ENCODE measurements around the gene RDM1.
"Not testable (repeated sequence)": the region's sequence is repeated elsewhere in the genome, so short reads cannot be mapped to it uniquely, and the experiment has no call there.

Gene RDM1

GRCh38 chr17:35942588-35943186, 12.1 kb upstream of the RDM1 start:
- Histone ChIP-seq H3K4me3 (replicated peaks; ENCODE audit: insufficient read depth, low read length) (no peak overlapping the region), H3K27ac (replicated peaks) (no peak overlapping the region), H3K27me3 (ENCODE audit: insufficient read depth, poor library complexity, severe bottlenecking) (no peaks in the 10 kb centered on the region)
- DNase-seq (ENCODE audit: low read depth in 1 of 2, low spot score in 1 of 2) = no peak
- TF ChIP-seq POLR2AphosphoS5 (IDR thresholded peaks at IDR 0.05; ENCODE audit: low read depth) (no peak), SPI1 (IDR thresholded peaks at IDR 0.05; ENCODE audit: borderline replicate concordance, low read depth) (no peak), GABPA (IDR thresholded peaks at IDR 0.05; ENCODE audit: low read depth) (no peak), CTCF (IDR thresholded peaks at IDR 0.05; ENCODE audit: insufficient read depth, low read length) (no peak), REST (IDR thresholded peaks at IDR 0.05; ENCODE audit: insufficient replicate concordance, low read depth) (no peak)

- not testable (repeated sequence) for H3K27me3 ChIP-seq (ENCODE audit: insufficient read depth, poor library complexity, severe bottlenecking); H3K4me3 ChIP-seq (replicated peaks; ENCODE audit: insufficient read depth, low read length); H3K27ac ChIP-seq (replicated peaks); DNase-seq (ENCODE audit: low read depth in 1 of 2, low spot score in 1 of 2)
Observed at GRCh38 chr17:35938492-35938891, 7.9 kb upstream of the RDM1 start.

- no peaks in the 10 kb centered on the region for H3K27me3 ChIP-seq (ENCODE audit: insufficient read depth, poor library complexity, severe bottlenecking)
- no peak overlapping the region for H3K27ac ChIP-seq (replicated peaks)
- no peak for DNase-seq (ENCODE audit: low read depth in 1 of 2, low spot score in 1 of 2)
- TF ChIP-seq GABPA (IDR thresholded peaks at IDR 0.05; ENCODE audit: low read depth) = no peak
- TF ChIP-seq REST (IDR thresholded peaks at IDR 0.05; ENCODE audit: insufficient replicate concordance, low read depth) = no peak
- TF ChIP-seq POLR2AphosphoS5 (IDR thresholded peaks at IDR 0.05; ENCODE audit: low read depth) = no peak
- TF ChIP-seq CTCF (IDR thresholded peaks at IDR 0.05; ENCODE audit: insufficient read depth, low read length) = no peak
- no peak overlapping the region for H3K4me3 ChIP-seq (replicated peaks; ENCODE audit: insufficient read depth, low read length)
Observed at GRCh38 chr17:35936063-35936462, 5.5 kb upstream of the RDM1 start.

DNA sequence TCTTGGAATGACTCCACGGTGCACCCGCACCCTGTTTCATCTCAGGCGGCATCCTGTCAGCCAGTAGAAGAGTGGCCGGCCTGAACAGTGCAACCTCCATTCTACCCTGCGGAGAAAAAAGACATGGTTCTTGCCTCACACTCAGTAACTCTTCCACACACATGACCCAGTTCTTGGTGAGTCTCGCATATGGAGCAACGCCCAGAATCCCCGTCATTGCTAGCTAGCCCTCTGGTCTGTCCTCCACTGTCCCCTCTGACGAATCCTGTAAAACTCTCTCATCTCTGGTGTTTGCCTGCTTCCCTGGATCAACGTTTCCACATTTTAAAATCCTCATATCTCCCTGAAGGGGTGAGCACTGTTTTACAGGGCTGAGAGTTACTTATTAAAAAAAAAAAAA, 4.2 kb upstream of the RDM1 start:
- Histone ChIP-seq H3K27me3 (ENCODE audit: insufficient read depth, poor library complexity, severe bottlenecking) (no peaks in the 10 kb centered on the region), H3K4me3 (replicated peaks; ENCODE audit: insufficient read depth, low read length) (no peak overlapping the region), H3K27ac (replicated peaks) (no peak overlapping the region)
- DNase-seq (ENCODE audit: low read depth in 1 of 2, low spot score in 1 of 2) = no peak
- TF ChIP-seq CTCF (IDR thresholded peaks at IDR 0.05; ENCODE audit: insufficient read depth, low read length) (no peak), POLR2AphosphoS5 (IDR thresholded peaks at IDR 0.05; ENCODE audit: low read depth) (no peak), REST (IDR thresholded peaks at IDR 0.05; ENCODE audit: insufficient replicate concordance, low read depth) (no peak), SPI1 (IDR thresholded peaks at IDR 0.05; ENCODE audit: borderline replicate concordance, low read depth) (no peak), GABPA (IDR thresholded peaks at IDR 0.05; ENCODE audit: low read depth) (no peak)
